ENCODE measurements around the gene PGAP2.

DNA sequence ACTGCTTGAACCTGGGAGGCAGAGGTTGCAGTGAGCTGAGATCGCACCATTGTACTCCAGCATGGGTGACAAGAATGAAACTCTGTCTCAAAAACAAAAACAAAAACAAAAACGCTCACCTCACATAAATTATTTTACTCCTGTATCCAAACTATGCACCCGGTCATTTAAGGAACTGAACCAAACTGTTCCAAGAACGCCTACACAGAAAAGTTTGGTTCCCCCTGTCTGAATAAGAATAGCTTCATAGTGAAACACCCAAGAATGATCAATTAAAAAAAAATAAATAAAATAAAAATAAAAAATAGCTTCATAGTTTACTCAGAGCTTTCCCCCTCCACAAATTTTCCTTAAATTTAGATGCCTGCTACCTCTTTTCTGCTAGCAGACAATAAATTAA, 24.7 kb upstream of the PGAP2 start:
- TF ChIP-seq, protein P1, sequence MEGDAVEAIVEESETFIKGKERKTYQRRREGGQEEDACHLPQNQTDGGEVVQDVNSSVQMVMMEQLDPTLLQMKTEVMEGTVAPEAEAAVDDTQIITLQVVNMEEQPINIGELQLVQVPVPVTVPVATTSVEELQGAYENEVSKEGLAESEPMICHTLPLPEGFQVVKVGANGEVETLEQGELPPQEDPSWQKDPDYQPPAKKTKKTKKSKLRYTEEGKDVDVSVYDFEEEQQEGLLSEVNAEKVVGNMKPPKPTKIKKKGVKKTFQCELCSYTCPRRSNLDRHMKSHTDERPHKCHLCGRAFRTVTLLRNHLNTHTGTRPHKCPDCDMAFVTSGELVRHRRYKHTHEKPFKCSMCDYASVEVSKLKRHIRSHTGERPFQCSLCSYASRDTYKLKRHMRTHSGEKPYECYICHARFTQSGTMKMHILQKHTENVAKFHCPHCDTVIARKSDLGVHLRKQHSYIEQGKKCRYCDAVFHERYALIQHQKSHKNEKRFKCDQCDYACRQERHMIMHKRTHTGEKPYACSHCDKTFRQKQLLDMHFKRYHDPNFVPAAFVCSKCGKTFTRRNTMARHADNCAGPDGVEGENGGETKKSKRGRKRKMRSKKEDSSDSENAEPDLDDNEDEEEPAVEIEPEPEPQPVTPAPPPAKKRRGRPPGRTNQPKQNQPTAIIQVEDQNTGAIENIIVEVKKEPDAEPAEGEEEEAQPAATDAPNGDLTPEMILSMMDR (IDR thresholded peaks at IDR 0.05), result no peak
- TF ChIP-seq POLR2A (IDR thresholded peaks at IDR 0.05), result no peak

Measured in ovary (tissue), 3 donors.